GM21529 (cell line): Measurements from ENCODE around the gene AHR.
"Not testable (repeated sequence)": the region's sequence is repeated elsewhere in the genome, so short reads cannot be mapped to it uniquely, and the experiment has no call there.

ENCODE experiments used
- ATAC-seq: cut with Tn5 transposase; IDR thresholded peaks from one replicate; pipeline ENCODE4 v1.9.1; 2021; ENCODE audit not compliant: unreplicated experiment

AHR gene

DNA sequence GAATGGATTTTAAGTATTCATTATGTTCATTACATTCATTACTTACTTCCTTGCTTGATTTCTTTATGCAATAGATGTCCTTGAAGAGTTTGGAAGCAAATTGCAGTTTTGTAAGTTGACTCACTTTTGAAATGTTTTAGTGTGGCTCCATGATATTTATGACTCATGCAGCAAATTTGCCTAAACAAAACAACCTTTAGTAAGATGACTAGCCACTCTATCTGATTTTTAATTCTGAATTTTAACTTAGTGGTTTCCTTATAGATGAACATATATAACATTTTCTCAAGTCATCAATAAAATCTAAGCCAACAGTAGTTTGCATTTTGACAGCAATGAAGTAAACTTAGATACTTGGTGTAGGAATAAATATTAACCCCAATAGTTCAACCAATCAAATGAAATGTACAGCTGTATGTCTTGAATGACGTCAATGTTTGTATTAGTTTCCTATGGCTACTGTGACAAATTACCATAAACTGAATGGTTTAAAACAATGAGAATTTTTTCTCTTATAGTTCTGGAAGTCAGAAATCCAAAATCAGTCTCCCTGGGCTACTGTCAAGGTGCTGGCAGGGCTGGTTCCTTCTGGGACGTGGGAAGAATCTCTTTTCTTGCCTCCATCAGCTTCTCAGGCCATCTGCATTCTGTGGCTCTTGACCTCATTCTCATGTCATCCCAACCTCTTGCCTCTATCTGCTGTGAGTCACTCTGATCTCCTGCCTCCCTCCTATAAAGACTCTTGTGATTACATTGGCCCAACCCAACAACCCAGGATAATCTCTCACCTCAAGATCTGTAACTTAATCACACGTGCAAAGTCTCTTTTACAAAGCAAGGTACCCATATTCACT lies 73.4 kb downstream of the AHR start:
- no peak for ATAC-seq

- no peak for ATAC-seq
Measured at GRCh38 chr7:17374157-17374556, 75.7 kb downstream of the AHR start.

- no peak for ATAC-seq
Measured at GRCh38 chr7:17374654-17375053, 76.2 kb downstream of the AHR start.

- no peak for ATAC-seq
Measured at GRCh38 chr7:17376595-17376994, 78.1 kb downstream of the AHR start.

DNA sequence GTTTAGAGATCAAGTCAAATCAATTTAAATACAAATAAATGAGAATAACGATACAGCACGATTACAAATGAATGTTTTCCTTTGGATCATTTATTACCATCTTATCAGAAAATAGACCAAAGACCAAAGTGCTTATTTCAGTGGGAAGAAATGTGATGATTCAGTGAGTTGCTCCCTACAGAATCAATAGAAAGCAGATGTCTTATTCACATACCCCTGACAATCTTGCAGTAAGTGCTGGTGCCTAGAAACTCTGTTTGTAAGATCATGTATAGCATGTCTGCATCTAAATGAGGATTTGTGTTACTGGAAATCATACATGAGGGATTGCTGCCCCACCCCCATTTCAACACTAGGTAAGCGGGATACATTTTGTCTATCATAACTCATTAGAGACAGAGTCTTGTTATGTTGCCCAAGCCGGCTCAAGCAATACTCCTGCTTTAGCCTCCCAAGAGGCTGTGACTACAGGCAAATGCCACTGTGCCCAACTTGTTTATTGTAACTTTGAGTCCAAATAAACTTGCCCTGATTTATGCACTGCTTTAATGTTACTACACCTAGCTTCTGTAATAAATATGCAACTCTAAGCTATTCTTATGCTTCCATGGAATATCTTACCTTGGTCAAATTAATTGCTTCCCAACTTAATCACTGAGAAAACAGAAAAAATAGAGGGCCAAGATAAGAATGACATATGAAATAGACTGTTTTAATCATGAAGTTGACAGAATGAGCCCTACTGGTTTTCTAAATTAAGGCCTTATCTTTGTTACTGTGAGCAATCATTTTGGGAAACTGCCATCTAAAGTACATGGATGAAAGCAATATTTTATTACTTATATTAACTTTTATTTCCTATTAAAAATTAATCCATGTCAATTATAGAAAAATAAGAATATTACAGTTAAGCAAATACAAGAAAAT lies 82.5 kb downstream of the AHR start:
- no peak for ATAC-seq

GRCh38 chr7:17382408-17383354 lies 84.2 kb downstream of the AHR start:
- not testable (repeated sequence) for ATAC-seq

GRCh38 chr7:17384400-17384799 lies 85.9 kb downstream of the AHR start:
- no peak for ATAC-seq

DNA sequence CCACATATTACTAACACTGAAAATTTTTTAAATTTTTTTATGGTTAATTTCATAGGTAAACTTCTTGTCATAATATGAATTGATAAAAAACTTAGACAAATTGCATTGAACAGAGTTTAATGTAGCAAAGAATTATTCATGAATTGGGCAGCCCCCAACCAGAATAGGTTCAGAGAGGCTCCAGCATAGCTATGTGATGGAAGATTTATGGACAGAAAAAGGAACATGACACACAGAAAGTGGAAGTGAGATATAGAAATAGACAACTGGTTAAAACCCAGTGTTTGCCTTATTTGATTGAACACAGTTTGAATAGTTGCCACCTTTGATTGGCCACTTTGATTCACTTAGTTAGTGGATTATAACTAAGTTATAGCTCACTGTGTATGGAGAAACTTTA lies 87.2 kb downstream of the AHR start:
- ATAC-seq = no peak

DNA sequence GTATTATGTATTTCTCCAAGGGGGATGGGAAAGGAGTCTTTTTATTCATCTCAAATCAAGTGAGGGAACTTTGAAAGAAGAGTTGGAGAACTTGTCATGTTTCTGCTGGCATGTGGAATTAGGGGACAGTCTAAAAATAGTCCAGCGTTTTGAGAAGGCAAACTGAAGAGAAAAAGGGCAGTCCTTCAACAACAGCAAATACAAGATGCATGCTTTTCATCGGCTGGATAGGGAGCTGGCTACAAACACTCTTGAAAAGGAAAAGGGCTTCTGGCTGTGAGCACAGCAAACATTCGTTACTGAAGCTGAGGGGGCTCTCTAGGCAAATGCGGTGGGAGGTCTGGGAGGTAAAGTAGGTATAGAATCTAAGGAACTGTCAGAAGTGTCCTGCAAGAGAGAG lies 91.9 kb downstream of the AHR start:
- no peak for ATAC-seq

DNA sequence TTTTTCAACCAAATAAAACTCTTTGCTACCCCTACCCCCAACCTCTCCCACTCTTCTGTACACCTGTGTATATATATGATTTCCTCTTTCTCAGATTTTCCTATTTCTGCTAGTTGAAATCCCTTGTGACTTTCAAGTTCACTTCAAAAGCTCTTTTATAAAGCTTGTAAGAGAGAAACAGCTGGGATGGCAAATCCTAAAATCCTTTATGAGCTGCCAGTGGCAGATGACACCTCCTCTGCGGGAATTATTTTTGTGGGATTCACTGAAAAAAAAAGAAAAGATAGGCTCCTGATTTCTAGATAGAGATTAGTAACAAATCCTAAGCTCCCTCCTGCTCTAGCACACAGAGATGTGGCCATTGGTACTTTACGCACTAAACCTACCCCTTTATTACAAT lies 92.9 kb downstream of the AHR start:
- no peak for ATAC-seq

- ATAC-seq = no peak
Measured at GRCh38 chr7:17392846-17393245, 94.4 kb downstream of the AHR start.

- ATAC-seq = not testable (repeated sequence)
Measured at GRCh38 chr7:17394563-17394962, 96.1 kb downstream of the AHR start.
